DMS114 treated with DMSO at 0.1 percent for 48 hours (cell line): ENCODE results near the gene PLPPR5.
"Not testable (repeated sequence)": the region's sequence is repeated elsewhere in the genome, so short reads cannot be mapped to it uniquely, and the experiment has no call there.

Experiments used
- DNase-seq: peaks from one replicate; lab custom pipeline; 2025; ENCODE audit not compliant: unreplicated experiment; lab: John Stamatoyannopoulos, UW

The PLPPR5 gene, protein sequence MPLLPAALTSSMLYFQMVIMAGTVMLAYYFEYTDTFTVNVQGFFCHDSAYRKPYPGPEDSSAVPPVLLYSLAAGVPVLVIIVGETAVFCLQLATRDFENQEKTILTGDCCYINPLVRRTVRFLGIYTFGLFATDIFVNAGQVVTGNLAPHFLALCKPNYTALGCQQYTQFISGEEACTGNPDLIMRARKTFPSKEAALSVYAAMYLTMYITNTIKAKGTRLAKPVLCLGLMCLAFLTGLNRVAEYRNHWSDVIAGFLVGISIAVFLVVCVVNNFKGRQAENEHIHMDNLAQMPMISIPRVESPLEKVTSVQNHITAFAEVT

DNA sequence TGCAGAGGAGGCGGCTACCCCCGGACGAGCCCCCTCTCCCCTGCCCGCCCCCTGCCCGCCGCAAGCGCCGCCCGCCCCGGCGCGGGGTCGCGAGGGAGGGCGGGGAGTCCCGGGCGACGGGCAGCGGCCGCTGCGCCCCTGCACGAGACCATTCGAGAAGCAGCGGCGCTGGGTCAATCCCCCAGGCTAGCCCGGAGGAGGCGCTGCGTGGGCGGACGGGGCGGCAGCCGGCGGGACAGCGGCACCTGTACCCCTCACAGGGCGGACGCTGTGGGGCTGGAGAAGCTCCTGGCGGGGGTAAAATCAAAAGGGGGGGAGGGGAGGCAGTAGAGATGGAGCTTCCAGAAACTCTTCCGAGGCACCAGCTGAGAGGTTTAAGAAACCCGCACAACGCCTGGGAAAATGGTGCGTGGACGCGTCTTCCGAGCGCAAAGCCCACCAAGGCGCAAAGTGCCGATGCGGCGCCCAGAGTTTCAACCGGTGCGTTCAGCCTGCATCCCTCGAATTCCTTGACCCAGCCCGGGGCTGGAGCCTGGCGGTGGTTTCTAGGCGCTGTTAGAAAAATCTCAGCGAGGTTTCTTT, at the start of gene PLPPR5:
Gene PLPPR5 (minus strand): TSS at position 1 of the 582 bp plus-strand sequence. CDS start 190 bp downstream, outside the sequence.
- no peak for DNase-seq

DNA sequence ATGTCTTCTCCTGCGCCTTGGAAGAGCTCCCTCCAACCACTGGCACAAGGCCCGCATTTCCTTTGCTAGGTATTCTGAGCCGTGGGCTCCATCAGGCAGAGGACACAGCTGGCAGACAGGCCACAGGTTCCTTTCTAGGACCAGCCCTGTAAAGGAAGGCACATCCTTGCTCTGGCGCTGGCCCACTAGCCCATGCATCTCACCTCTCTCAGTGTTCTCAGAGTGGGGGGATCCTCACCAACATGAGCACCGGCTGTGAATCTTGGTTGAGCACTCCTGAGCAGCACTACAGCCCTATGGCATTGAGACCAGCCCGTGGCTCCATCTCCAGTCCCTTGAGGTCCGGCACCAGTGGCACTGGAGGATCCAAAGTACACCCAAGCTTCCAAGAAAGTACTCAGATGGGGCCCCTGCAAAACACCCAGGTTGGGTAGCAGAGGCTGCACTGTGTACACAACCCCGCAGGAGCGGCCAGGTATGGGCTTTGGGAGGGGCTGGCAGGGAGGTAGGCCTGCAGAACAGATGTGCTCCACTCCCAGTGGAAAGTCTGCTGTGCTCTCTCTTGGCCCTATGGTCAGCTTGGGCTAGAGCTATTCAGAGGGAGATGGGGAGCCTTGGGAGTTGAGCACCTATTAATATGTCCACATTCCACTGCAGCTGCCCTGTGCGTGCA, 47.1 kb upstream of the PLPPR5 start:
- DNase-seq, result no peak

DNA sequence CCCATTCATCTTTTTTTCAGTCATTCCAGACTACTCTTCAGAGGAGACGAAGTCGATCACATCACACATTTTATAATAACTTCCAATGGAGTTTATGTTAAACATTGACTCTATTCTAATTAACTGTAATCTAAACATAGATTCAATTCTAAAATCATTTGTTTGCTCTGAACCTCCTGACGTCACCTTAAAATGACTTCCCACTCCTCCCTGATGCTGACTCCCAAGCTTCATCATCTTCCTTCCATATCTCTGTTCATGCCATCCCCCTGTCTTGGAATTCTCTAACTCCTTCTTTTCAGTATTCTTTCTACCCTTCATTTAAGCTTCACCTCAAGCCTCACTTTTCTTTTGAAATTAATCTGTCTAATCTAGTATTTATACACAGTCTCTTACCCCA, 45.1 kb upstream of the PLPPR5 start:
- no peak for DNase-seq

DNA sequence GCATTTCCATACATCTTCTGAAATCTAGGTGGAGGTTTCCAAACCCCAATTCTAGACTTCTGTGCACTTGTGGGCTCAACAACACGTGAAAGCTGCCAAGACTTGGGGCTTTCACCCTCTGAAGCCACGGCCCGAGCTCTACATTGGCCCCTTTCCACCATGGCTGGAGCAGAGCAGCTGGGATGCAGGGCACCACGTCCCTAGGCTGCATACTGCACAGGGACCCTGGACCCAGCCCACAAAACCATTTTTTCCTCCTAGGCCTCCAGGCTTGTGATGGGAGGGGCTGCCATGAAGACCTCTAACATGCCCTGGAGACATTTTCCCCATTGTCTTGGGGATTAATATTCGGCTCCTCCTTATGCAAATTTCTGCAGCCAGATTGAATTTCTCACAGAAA, 32.1 kb upstream of the PLPPR5 start:
- DNase-seq, result not testable (repeated sequence)

DNA sequence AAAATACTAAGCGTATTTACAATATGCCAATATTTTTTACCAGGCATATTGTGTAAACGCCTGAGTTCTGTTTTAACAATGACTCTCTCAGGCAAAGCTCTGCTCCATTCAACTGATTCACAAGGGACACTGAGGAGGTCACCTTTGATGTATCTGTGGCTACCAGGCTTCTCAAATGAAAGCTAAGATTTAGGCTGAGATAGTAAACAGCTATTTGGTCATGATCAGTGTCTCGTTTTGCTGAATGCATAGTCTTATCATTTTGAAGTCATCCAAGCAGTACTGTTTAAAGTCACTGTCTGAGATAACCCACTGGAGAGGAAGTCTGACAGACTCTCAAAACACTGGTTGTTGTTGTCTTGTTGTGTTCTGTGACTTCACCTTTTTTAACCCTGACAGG, 13.7 kb upstream of the PLPPR5 start:
- DNase-seq, result no peak

DNA sequence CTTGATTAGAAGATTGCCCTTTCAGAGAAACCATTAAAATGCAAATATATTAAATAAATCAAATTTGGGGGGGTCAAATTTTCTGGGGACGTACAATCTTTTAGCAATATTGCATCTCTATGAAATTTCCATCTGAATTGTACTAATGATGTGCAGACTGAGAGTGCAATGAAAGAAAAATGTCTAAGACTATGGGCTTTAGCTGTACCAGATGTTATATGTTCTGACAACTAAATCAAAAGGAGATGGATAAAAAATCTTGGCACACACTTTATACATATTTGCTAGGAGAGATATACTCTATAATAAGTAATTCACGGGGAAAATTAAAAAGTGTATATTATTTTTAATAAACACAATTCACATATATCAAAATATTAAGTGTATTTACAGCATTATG, 13.0 kb upstream of the PLPPR5 start:
- DNase-seq, result no peak

DNA sequence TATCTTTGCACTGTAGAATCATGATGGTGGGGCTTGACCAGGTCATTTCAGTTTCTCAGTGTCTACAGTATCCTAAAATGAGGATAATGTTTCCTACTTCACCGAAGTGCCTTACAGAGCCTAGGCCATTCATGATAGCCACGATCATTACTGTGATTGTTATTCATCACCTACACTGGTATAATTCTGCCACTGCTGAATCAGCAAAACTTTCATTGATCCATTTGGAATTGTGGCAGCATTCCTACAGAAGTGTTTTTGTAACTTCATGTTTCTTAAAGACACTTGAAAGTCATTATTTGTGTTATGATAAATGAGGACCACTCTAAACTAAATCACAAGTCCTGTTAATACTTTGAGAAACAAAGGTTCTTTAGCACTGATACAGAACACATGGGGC, 6.0 kb upstream of the PLPPR5 start:
- no peak for DNase-seq

DNA sequence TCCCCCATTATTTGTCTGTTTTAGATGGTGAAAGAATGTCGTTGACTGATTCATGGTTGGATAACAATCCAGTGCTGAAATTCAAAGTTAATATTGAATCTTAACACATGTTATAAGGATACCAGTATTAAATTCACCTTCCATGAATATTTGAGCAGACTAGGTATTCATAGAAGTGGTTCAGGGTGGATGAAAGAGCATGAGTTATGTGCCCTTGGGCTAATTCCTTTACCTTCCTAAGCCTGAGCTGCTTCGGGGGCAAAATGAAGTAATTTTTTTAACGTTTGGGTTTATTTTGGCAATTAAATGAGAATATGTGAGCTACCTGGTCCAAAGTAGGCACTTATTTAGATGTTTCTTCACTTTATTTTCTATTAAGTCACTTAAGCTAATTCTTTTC, 2.7 kb upstream of the PLPPR5 start:
- no peak for DNase-seq

DNA sequence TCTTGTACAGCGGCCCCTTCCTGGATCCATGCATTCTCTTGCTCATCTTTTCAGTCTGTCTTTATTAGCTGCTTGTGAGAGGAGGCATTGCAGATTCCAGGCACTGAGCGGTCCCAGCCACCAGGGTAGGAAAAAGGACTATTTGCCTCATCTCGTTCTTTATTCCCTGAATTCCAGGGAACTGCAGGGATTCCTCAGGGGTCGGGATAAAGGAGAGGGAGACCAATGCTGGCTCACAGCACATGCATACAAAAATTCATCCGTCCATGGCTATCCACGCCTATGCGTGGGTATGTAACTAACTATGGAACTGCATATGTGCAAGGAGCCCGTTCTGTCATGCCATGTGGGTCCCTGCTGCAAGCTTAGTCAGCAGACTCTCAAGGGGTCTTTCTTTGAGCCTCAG, 879 bp upstream of the PLPPR5 start:
- DNase-seq, result no peak

DNA sequence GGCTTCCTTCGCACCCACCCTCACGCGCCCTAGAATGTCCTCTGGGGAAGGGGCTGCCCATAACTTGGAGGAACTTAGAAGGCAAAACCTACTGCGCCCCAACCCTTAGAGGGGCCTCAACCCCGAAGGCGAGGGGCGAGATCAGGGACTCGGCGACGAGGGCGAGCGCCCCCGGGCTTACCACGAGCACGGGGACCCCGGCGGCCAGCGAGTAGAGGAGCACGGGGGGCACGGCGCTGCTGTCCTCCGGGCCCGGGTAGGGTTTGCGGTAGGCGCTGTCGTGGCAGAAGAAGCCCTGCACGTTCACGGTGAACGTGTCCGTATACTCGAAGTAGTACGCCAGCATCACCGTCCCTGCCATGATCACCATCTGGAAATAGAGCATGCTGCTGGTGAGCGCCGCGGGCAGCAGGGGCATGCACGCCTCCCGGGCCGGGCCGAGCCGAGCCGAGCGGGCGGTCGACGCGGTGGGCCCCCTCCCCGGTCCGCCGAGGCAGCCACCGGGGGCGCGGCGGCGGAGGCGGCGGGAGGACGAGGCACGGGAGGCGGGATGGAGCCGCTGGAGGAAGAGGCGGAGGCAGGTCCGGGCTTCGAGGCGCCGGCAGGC, 304 bp downstream of the PLPPR5 start:
- no peak for DNase-seq

DNA sequence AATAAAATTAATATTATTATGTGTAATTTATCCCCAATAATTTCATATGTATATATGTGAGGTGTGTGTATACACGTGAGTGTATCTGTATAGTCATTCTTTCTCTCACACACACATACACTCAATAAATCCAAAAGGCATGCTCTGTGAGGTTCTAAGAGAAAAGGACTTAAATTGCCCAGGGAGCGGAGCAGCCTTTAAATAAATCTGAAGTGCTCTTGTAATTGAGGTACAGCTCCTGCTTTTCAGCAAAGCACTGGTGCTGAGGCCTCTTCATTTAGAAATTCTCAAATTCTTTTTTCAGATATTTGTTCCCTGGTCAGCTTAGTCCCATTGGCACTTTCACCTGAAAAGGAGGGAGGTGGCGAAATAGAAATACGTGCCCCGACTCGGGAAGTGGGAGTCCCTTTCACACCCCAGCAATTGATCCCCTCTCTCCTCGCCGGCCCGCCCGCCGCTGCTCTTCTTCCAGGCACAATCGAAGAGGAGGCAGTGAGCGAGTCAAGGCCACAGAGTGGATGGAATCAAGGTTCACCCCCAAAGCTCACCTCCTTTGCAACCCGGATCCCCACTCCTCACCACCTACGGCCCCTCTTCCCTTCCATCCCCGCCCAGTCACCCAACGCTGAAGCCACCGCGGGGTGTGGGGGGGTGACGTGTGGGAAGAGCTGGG, 944 bp downstream of the PLPPR5 start:
- no peak for DNase-seq

DNA sequence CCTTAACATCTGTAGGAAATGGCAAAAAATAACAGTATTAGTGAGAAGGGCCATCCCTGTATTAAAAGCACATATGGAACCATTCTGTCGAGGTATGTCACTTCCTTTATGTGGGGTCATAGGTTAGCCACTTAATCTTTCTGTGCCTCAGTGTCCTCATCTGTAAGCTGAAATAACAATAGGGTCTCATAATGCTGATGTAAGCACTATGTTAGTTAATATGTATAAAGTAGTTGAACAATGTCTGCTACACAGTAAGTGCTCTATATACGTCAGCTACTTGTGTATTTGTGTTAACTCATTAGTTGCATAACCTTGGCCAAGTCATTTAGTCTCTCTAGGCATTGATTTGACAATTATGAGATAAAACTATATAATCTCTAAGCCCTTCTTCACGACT, 11.8 kb downstream of the PLPPR5 start:
- DNase-seq, result no peak

DNA sequence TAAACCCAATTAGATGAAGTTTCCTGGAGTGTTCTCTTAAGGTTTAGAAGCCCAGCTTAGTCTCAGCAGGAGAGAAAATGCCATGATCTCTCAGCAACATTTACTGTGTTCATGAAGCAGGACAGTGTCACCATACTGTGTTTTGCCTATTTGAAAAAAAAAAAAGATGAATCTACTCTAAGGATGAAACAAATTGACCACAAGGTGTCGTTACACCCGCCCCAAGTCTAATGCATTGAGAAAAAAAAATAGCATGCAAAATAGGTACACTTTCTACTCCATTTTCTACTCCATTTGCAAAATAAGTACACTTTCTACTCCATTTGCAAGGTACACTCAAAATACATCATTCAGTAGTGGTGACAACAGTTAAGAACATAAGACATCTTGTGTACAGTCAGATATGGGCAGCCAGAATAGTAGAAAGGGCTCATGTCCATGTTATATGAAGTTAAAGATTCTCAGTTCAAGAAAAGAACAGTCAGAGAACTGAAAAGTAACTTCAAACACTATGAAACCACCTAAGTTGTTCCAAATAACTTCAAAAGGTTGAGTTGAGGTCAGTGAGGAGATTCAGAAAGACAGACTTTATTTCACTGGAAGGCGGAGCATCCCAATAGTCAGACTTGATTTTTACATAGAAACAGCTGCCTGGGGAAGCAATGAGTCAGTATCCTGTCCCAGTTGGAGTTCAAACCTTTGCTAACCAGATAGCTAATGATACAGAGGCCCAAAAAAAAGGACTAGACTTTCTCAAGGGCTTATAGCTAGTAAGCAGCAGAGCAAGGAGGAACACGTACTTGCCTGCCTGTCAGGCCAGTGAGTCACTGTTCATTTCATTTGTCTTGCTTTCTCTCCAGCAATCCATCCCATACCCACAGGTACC, 13.3 kb downstream of the PLPPR5 start:
- no peak for DNase-seq

DNA sequence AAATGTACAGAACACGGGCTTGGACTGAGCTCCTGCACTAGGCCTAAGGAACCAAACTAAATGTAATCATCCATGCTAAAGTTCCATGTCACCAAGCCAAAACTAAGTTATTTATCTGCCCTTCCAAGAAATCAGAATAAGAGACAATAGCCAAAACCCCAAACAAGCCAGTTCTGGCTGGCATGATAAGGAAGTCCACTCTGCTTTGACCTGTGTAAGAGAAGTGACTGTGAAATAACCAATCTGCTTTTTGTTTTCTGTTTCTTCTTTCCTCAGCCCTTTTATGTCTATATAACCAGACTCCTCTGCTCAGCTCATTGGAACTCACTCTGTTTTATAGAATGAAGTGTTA, 15.1 kb downstream of the PLPPR5 start:
- DNase-seq, result no peak

DNA sequence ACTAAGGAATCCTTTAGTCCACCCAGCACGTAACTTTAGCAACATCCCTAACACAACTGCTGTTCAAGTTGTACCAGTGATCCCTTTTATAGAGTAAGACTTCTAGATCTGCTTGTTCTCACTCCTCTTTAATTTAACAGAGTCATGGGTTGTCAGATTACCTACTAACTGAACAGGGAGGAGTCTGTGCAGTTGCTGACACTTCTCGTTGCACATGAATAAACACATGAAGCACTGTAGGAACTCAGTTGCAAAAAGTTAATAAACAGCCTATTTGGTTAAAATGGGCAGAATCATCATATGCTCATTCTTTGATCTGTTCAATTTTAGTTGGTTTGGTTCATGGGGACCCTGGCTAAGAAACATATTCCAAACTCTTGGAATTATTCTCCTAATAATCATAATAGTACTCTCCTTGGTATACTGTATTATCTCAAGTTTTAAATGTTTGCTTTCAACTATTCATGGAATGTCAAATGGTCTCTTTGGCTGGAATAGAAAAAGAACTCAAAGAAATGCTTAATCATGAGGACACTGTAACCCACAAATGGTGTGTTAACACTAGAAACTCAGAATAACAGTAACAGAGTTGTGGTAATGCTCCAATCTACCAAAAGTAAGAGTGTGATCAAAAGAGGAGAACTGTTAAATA, 15.6 kb downstream of the PLPPR5 start:
- DNase-seq, result no peak

DNA sequence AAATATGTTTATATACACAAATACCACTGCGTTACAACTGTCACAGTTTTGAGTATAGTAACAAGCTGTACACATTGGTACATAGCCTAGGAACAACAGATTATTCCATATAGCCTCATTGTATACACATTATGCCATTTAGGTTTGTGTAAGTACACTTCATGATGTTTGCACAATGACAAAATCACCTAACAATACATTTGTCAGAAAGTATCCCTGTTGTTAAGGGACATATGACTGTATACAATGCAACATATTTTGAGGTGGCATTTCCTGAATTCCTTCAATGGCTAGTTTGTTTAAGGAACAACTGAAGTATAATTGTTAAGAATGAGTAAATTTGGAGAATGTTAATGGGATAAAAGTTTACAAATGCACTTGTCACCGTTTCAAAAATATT, 19.0 kb downstream of the PLPPR5 start:
- DNase-seq, result no peak

DNA sequence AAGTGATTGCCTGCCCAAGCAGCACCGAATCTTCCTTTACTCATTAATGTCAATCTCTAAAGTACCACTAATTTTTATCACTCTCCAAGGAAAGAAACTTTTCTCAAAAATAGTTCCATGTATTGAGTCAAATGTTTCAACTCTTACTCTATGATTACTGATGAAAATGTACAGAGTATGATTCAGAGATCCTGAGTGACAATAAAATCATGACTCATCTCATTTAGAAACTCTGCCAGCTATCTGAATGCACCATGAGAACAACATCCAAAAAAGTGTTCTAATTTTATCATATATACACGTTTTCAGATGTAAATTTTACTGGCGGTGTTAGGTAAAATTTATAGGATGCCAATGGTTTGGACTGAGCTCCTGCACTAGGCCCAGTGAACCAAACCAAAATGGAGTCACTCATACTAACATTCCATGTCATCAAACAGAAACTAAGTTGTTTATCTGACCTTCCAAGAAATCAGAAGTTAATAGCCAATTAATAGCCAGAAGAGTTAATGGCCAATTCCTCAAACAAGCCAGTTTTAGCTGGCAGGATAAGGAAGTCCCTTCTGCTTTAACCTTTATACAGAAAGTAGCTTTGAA, 22.6 kb downstream of the PLPPR5 start:
- DNase-seq, result no peak

DNA sequence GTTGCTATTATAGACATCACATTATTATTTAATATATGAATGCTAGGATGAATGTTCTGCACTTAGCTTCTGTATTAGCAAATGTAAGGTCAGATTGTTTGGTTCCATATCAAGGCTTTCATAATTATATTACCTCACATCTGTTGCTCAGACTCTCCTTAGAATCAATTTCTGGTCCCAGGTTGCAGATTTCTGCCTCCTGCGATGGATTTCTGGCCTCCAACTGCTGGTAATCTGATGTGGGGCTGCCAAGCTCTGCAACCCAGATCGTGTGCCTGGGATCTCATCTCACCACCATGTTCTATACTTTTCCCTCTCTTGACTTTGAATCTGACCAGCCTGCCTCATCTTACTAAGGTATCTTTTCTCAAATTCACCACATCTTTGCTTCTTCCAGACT, 25.2 kb downstream of the PLPPR5 start:
- no peak for DNase-seq

DNA sequence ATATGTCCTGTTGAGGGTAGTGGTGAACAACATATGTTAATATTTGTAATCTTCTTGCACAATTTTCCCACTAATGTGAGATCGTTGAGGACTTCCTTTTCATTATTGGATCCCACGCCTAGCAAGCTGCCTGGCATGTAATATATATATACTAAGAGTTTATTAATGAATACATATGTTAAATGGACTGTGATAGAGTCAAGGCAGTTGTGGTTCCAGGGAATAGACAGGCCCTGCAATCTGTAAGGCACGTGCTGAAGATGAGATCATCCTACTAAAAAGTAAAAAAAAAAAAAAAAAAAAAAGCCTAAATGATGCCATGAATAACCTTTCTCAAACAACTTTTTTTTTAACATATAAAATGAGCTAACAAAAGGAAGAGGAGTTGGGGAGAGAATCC, 28.9 kb downstream of the PLPPR5 start:
- no peak for DNase-seq

DNA sequence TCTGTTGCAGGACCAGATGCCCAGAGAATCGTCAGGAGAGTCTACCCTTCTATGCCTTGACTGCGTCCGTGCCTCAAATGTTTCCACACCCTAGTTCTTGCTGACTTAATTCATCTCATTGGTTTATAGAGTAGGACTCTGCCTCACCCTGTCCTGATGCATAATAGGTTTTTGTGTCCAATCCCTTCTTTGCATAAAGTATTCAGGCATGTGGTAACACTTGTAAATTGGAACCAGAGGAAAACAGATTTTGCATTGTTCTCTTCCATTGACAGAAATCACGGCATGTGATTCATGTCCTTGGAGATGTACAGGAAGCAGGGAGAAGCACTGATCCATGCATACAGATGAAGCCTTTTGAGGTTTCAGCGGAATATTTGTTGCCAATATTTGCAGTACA, 29.5 kb downstream of the PLPPR5 start:
- DNase-seq, result no peak
